Measurements from ENCODE around the gene COL8A1.

The COL8A1 gene

GRCh38 chr3:99760031-99760430, 121.6 kb downstream of the COL8A1 start:
- DNase-seq (ENCODE audit: low read depth in 4 of 4, low spot score in 1 of 4) = no peak

DNA sequence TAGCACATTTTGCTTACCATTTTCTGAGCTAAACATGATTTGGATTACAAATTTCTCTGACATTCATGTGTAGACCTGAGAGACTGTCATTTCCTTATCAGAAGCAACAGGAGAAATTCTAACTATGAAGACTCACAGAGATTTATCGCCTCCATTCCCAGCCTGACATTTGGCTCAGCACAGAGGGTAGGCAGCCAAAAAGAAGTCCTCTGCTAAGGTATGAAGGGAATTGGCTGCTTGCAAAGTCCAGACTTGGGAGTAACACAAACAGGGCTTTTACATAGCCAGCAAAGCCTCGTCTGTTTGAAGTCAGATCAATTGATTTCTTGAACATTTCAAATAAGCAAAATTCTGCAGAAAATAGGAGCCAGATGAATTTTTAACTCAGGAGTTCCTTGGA, 122.2 kb downstream of the COL8A1 start:
- DNase-seq (ENCODE audit: low read depth in 4 of 4, low spot score in 1 of 4) = no peak

DNA sequence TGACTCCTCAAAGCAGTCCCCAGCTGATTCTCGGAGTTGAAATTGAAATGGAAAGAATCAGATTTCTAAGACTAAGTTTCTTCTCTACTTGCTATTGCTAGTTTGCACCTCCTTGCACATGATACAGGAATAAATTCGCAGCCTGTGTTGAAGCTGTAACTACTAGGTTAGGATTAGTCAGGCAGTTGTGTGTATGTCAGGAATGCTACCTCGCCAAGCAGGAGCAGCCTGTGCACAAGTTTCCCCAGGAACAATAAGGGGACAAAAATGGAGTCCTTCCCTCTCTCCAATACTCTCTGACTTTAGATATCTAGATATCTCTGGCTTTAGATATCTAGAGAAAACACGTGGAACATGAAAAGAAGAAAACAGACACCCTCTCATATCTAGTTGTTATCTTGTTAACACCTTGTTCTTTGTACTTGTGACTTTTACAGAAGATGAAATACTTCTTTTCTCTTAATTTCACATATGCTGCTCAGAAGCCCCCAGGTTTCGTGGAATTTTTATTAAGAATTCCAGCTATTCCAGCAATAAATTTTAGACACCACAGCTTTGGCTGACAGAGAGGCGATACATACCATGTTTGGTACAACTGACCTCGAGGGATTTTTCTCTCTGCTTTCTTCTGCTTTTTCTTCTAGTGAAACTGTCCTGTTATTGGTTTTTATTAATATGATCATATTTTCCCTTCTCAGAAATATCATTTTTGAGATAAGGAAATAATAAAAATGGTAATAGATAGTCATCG, 123.2 kb downstream of the COL8A1 start:
- no peak for DNase-seq (ENCODE audit: low read depth in 4 of 4, low spot score in 1 of 4)

DNA sequence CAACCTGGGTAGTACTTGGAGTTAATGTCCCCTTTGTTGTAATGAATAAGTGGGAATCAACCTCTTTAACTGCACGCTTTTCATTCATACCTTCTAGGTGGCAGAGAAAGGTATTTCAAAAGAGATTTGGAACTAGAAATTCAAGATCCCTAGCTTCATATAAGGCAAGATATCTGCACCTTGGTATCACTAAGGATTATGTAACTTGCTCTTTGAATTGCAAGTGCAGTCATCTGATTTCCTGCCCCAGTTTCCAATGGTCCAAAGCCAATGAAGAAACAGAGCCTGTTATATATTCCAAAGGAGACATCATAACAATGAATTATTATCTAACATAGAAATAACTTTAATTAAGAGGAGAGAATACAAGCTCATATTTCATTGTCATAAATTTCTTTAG, 124.5 kb downstream of the COL8A1 start:
- no peak for DNase-seq (ENCODE audit: low read depth in 4 of 4, low spot score in 1 of 4)

GRCh38 chr3:99764377-99764776, 126.0 kb downstream of the COL8A1 start:
- no peak for DNase-seq (ENCODE audit: low read depth in 4 of 4, low spot score in 1 of 4)

GRCh38 chr3:99765042-99765942, 126.9 kb downstream of the COL8A1 start:
- no peak for DNase-seq (ENCODE audit: low read depth in 4 of 4, low spot score in 1 of 4)

- no peak for DNase-seq (ENCODE audit: low read depth in 4 of 4, low spot score in 1 of 4)
Measured at GRCh38 chr3:99767291-99767690, 128.9 kb downstream of the COL8A1 start.

DNA sequence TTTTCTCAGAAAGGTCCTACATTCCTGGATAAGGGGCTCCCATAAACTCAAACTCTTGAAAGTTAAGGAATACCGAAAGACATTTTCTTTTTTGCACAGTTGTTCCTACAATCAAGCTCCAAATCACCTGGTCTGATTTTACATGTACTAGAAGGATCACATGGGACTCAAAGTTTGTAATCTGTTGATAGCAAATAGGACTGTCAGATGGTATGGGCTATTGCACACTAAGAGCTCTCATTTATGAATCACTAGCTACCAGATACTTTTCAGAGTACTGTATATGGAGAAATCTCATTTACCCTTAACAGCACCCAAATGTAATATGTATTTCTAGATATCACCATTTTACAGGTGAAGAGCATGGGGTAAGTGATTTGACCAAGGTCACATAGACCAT, 129.7 kb downstream of the COL8A1 start:
- no peak for DNase-seq (ENCODE audit: low read depth in 4 of 4, low spot score in 1 of 4)

- no peak for DNase-seq (ENCODE audit: low read depth in 4 of 4, low spot score in 1 of 4)
Measured at GRCh38 chr3:99768808-99769501, 130.6 kb downstream of the COL8A1 start.

DNA sequence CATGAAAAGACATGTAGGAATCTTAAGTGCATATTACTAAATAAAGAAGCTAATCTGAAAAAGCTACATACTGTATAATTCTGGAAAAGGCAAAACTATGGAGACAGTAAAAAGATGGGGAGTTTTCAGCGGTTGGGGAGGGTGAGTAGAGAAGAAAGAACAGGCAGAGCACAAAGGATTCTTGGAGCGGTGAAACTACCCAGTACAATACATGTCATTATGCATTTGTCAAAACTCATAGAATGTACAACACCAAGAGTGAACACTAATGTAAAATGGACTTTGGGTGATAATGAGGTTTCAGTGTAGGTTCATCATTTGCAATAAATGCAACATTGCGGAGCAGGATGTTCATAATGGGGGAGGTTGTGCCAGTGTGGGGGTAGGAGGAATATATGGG, 133.8 kb downstream of the COL8A1 start:
- DNase-seq (ENCODE audit: low read depth in 4 of 4, low spot score in 1 of 4) = no peak

GRCh38 chr3:99772671-99773070, 134.3 kb downstream of the COL8A1 start:
- DNase-seq (ENCODE audit: low read depth in 4 of 4, low spot score in 1 of 4) = no peak

GRCh38 chr3:99774467-99774866, 136.1 kb downstream of the COL8A1 start:
- DNase-seq (ENCODE audit: low read depth in 4 of 4, low spot score in 1 of 4) = no peak

DNA sequence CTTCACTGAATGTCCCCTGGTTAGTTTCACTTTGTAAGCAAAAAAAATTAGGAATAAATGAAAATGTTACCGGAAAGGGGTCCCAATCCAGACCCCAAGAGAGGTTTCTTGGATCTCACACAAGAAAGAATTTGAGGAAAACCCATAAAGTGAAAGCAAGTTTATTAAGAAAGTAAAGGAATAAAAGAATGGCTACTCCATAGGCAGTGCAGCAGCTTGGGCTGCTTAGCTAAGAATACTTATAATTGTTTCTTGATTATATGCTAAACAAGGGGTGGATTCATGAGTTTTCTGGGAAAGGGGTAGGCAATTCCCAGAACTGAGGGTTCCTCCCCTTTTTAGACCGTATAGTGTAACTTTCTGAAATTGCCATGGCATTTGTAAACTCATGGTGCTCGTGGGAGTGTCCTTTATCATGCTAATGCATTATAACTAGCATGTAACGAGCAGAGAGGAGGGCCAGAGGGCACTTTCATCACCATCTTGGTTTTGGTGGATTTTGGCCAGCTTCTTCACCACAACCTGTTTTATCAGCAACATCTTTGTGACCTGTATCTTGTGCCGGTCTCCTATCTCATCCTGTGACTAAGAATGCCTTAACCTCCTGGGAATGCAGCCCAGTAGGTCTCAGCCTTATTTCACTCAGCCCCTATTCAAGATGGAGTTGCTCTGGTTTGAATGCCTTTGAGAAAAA, 138.3 kb downstream of the COL8A1 start:
- no peak for DNase-seq (ENCODE audit: low read depth in 4 of 4, low spot score in 1 of 4)

DNA sequence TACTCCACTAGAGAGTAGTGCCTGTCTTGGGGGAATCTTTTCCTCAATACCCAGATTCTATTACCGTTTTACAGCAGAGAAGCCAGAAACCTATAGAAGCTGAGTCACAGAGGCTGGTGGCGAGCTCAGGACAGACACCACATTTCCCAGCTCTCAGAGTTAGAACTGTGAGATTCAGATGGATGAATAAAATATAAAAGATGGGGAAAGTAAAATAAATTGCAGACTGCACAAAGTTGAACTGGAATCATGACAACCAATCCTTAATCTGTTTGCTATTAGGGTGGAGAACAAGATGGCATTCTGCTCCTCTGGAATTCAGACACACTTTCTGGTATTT, 138.8 kb downstream of the COL8A1 start:
- DNase-seq (ENCODE audit: low read depth in 4 of 4, low spot score in 1 of 4) = no peak

- no peak for DNase-seq (ENCODE audit: low read depth in 4 of 4, low spot score in 1 of 4)
Measured at GRCh38 chr3:99777708-99778107, 139.3 kb downstream of the COL8A1 start.

GRCh38 chr3:99780749-99781148, 142.4 kb downstream of the COL8A1 start:
- no peak for DNase-seq (ENCODE audit: low read depth in 4 of 4, low spot score in 1 of 4)

DNA sequence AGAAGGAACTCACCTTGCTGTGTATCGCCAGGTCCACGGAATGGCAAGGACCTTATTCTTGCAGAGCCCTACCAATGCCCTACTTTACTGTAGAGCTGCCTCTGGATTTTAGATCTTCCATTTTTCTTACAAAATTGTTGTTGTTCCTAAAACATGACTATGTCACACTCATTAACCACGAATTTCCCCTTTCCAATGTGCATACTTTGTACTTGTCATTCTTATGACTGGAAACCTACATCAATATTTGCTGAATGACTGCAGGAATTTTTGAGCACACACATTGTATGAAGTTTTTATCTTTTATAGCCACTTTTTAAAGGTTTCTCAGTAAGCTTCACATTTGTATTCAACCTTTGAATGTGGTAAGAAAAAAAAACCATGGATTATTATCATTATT, 143.4 kb downstream of the COL8A1 start:
- DNase-seq (ENCODE audit: low read depth in 4 of 4, low spot score in 1 of 4) = no peak

GRCh38 chr3:99783011-99783573, 144.7 kb downstream of the COL8A1 start:
- no peak for DNase-seq (ENCODE audit: low read depth in 4 of 4, low spot score in 1 of 4)

DNA sequence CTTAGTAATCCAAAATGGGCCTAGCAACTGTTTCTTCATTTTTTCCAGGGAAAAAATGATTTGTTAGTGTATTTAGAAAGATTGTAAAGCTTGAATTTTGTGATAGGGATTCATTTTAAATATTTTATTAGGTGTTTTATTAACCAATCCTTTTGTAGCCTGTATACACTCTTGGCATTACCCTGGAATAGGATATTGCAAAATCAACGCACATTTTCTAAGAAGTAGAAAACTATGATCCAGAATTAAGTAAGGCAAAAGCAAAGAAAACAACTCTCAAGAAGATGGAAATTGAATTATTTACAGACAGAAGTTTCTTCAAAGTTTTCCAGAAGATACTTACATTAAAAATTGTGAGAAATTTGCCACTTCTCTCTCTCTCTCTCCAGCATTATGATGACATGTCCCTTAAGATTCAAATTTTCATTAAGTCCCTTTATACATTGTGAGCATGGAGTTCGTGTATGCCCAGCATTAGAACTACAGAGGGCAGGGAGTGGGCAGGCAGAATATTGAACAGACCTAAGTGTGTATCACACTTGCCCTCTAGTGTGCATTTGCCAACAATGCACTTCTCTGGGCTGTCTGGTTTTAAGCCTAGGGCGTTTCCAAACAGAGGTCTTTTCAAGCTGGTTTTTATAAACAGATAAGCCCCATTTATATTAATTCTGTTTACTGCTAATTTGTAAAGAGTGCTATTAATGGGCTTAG, 150.8 kb downstream of the COL8A1 start:
- DNase-seq (ENCODE audit: low read depth in 4 of 4, low spot score in 1 of 4) = no peak

DNA sequence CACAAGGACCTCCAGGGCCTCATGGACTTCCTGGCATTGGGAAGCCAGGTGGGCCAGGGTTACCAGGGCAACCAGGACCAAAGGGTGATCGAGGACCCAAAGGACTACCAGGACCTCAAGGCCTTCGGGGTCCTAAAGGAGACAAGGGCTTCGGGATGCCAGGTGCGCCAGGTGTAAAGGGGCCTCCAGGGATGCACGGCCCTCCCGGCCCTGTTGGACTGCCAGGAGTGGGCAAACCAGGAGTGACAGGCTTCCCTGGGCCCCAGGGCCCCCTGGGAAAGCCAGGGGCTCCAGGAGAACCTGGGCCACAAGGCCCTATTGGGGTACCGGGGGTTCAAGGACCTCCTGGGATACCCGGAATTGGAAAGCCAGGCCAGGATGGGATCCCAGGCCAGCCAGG, 156.1 kb downstream of the COL8A1 start:
- DNase-seq (ENCODE audit: low read depth in 4 of 4, low spot score in 1 of 4) = no peak

Measured in stimulated activated CD4-positive, alpha-beta T cell treated with anti-CD3 and anti-CD28 coated beads, Interleukin-1b, Interleukin-23, amount 100 ng/mL, for 24 hours (primary cell).